ENCODE data around the gene MINDY4. TPM values are rescaled to one million over a fixed set of nuclear protein-coding genes. Genes with fewer than 3 reads are reported as not detected.

Gene MINDY4
- total and polyA plus RNA-seq, 2 of the 13 experiments (the other 11 are each of a cell fraction or from before 2014, with no cell fraction given), result not detected

GRCh38 chr7:30795161-30795948 lies 24.1 kb downstream of the MINDY4 start:
- peaks cover 28% of the 10 kb centered on the region for H3K4me1 ChIP-seq (ENCODE audit: insufficient read depth, low read length)
- ChIA-PET POLR2A (no interaction called here), CTCF (ENCODE audit: low intra/inter-chr PET ratio, low total read pairs) (no interaction called here)
- FAIRE-seq, result no peak
- H3K9ac ChIP-seq (ENCODE audit: insufficient read depth, low read depth, low read length), result no peak overlapping the region
- DNase-seq (ENCODE audit: low spot score), result no peak
- peak; percentile 36; the same call in 1 of the 3 replicates for ATAC-seq
- H3K4me3 ChIP-seq (replicated peaks in 1 of 3; ENCODE audit: insufficient read depth in 1 of 3, low read depth in 2 of 3, low read length in 3 of 3), result no peak overlapping the region
- TF ChIP-seq NR2F6 (IDR thresholded peaks at IDR 0.05) (no peak), NR2F6 (CRISPR knock-in tag; IDR thresholded peaks at IDR 0.05) (0 out of 2 replicates have a peak, but pooled peaks have one; percentile 42), NR2F1 (CRISPR knock-in tag; IDR thresholded peaks at IDR 0.05) (peak in 1 of 2 experiments; percentile 17; a peak in 1 of 4 replicates), ZNF24 (IDR thresholded peaks at IDR 0.05) (no peak), ZNF556 (CRISPR knock-in tag; IDR thresholded peaks at IDR 0.05; ENCODE audit: borderline replicate concordance) (no peak)
- no peak overlapping the region for H2AFZ ChIP-seq (ENCODE audit: low read length)
- H4K20me1 ChIP-seq (ENCODE audit: insufficient read depth, low read length), result no peaks in the 10 kb centered on the region
- peaks cover 0 to 8% of the 10 kb centered on the region in 2 experiments; a peak in 1 of 5 replicates for H3K27me3 ChIP-seq (ENCODE audit: control insufficient read depth in 1 of 2, insufficient read depth in 2 of 2, low read length in 2 of 2)
- H3K79me2 ChIP-seq (ENCODE audit: insufficient read depth, low read length), result no peaks in the 10 kb centered on the region
- in situ Hi-C loops (cut with HindIII; ENCODE audit: extremely low pct_ligation_motif_present, low pct_unique_long_range_greater_than_20kb), result no loop called here
- no peak overlapping the region for H3K4me2 ChIP-seq (ENCODE audit: low read depth, low read length)
- H3K27ac ChIP-seq (ENCODE audit: extremely low read length, insufficient read depth, low read length), result no peak overlapping the region
- no TSS peak for BruUV-seq (replicated peaks)
- intact Hi-C loops (cut with micrococcal nuclease; ENCODE audit: unreplicated experiment), result no loop called here
- no peaks in the 10 kb centered on the region for H3K36me3 ChIP-seq (replicated peaks in 1 of 2; ENCODE audit: control insufficient read depth in 1 of 2, insufficient read depth in 2 of 2, low read length in 2 of 2)
- H3K9me3 ChIP-seq (ENCODE audit: low read length), result no peaks in the 10 kb centered on the region
- 4% methylated on average over 2 of the region's 2 CpGs for WGBS (ENCODE audit: low lambda C conversion rate)

GRCh38 chr7:30796105-30796869 lies 25.1 kb downstream of the MINDY4 start:
- ChIA-PET POLR2A (no interaction called here), CTCF (ENCODE audit: low intra/inter-chr PET ratio, low total read pairs) (no interaction called here)
- H4K20me1 ChIP-seq (ENCODE audit: insufficient read depth, low read length), result no peaks in the 10 kb centered on the region
- no peak overlapping the region for H3K9ac ChIP-seq (ENCODE audit: insufficient read depth, low read depth, low read length)
- 0% methylated on average over 1 of the region's 1 CpG for WGBS (ENCODE audit: low lambda C conversion rate)
- H3K4me1 ChIP-seq (ENCODE audit: insufficient read depth, low read length), result peaks cover 28% of the 10 kb centered on the region
- no peak for FAIRE-seq
- no peaks in the 10 kb centered on the region for H3K36me3 ChIP-seq (replicated peaks in 1 of 2; ENCODE audit: control insufficient read depth in 1 of 2, insufficient read depth in 2 of 2, low read length in 2 of 2)
- in situ Hi-C loops (cut with HindIII; ENCODE audit: extremely low pct_ligation_motif_present, low pct_unique_long_range_greater_than_20kb) (no loop called here), intact Hi-C loops (cut with micrococcal nuclease; ENCODE audit: unreplicated experiment) (no loop called here)
- no TSS peak for BruUV-seq (replicated peaks)
- H3K79me2 ChIP-seq (ENCODE audit: insufficient read depth, low read length), result no peaks in the 10 kb centered on the region
- H3K27ac ChIP-seq (ENCODE audit: extremely low read length, insufficient read depth, low read length), result no peak overlapping the region
- H3K4me3 ChIP-seq (replicated peaks in 1 of 3; ENCODE audit: insufficient read depth in 1 of 3, low read depth in 2 of 3, low read length in 3 of 3), result no peak overlapping the region
- H3K27me3 ChIP-seq (ENCODE audit: control insufficient read depth in 1 of 2, insufficient read depth in 2 of 2, low read length in 2 of 2), result no peaks in the 10 kb centered on the region
- no peak overlapping the region for H3K4me2 ChIP-seq (ENCODE audit: low read depth, low read length)
- H2AFZ ChIP-seq (ENCODE audit: low read length), result no peak overlapping the region
- H3K9me3 ChIP-seq (ENCODE audit: low read length), result no peaks in the 10 kb centered on the region
- ATAC-seq, result no peak
- DNase-seq (ENCODE audit: low spot score), result no peak
- TF ChIP-seq RFXAP (CRISPR knock-in tag; IDR thresholded peaks at IDR 0.05; ENCODE audit: borderline replicate concordance) (no peak), ZNF180 (CRISPR knock-in tag; IDR thresholded peaks at IDR 0.05; ENCODE audit: borderline replicate concordance, low read depth) (no peak), ZKSCAN8 (CRISPR knock-in tag; IDR thresholded peaks at IDR 0.05; ENCODE audit: borderline replicate concordance) (no peak), ZNF251 (CRISPR knock-in tag; IDR thresholded peaks at IDR 0.05) (no peak), ZNF552 (CRISPR knock-in tag; IDR thresholded peaks at IDR 0.05; ENCODE audit: borderline replicate concordance) (no peak), ZNF281 (CRISPR knock-in tag; IDR thresholded peaks at IDR 0.05; ENCODE audit: borderline replicate concordance) (no peak), GLI4 (CRISPR knock-in tag; IDR thresholded peaks at IDR 0.05; ENCODE audit: borderline replicate concordance) (no peak), KDM2A (CRISPR knock-in tag; IDR thresholded peaks at IDR 0.05; ENCODE audit: borderline replicate concordance, low read depth) (no peak), MTF1 (CRISPR knock-in tag; IDR thresholded peaks at IDR 0.05) (no peak), ZNF24 (IDR thresholded peaks at IDR 0.05) (no peak), ZFP37 (CRISPR knock-in tag; IDR thresholded peaks at IDR 0.05; ENCODE audit: borderline replicate concordance) (no peak)

Data from HepG2 (cell line).